H9 (cell line): Measurements from ENCODE around the gene SLC2A4RG. TPM values are rescaled to one million over a fixed set of nuclear protein-coding genes. Genes with fewer than 3 reads are reported as not detected.

Source experiments
- DNase-seq: peaks from one replicate; pipeline ENCODE4 v3.0.0-alpha.2; 2017
- H2AFZ ChIP-seq: one replicate; pipeline ENCODE4 v1.6.1; 2013; ENCODE audit warnings: mild to moderate bottlenecking, low read length, control low read depth, moderate library complexity
- H2AK5ac ChIP-seq: 2 replicates; pipeline ENCODE4 v1.6.1; 2013; ENCODE audit warnings: low read length, control low read depth, mixed read lengths; ENCODE audit not compliant: insufficient read length
- H2BK120ac ChIP-seq: one replicate; pipeline ENCODE4 v1.6.1; 2013; ENCODE audit warnings: low read depth, mild to moderate bottlenecking, low read length, control low read depth, inconsistent platforms; ENCODE audit not compliant: poor library complexity, severe bottlenecking
- H2BK12ac ChIP-seq: 2 replicates; pipeline ENCODE4 v1.6.1; 2013; ENCODE audit warnings: low read length, control low read depth, mixed read lengths, low read depth; ENCODE audit not compliant: insufficient read length
- H2BK15ac ChIP-seq: 2 replicates; pipeline ENCODE4 v1.6.1; 2013; ENCODE audit warnings: low read depth, low read length, control low read depth
- H2BK20ac ChIP-seq: one replicate; pipeline ENCODE4 v1.6.1; 2013; ENCODE audit warnings: low read depth, mild to moderate bottlenecking, low read length, control low read depth, inconsistent platforms; ENCODE audit not compliant: poor library complexity, severe bottlenecking
- H2BK5ac ChIP-seq: 2 replicates; pipeline ENCODE4 v1.6.1; 2013; ENCODE audit warnings: low read length, control low read depth, mixed read lengths; ENCODE audit not compliant: insufficient read length
- H3K14ac ChIP-seq: 2 replicates; pipeline ENCODE4 v1.6.1; 2013; ENCODE audit warnings: low read length, control low read depth; ENCODE audit not compliant: insufficient read depth
- H3K18ac ChIP-seq: 2 replicates; pipeline ENCODE4 v1.6.1; 2013; ENCODE audit warnings: low read depth, mild to moderate bottlenecking, mixed read lengths, low read length, control low read depth; ENCODE audit not compliant: insufficient read length
- H3K23ac ChIP-seq: 2 replicates; pipeline ENCODE4 v1.6.1; 2013; ENCODE audit warnings: low read length, control low read depth, mixed read lengths, low read depth; ENCODE audit not compliant: insufficient read length
- H3K23me2 ChIP-seq: 2 replicates; pipeline ENCODE4 v1.6.1; 2013; ENCODE audit warnings: low read depth, mild to moderate bottlenecking, mixed read lengths, low read length, control low read depth; ENCODE audit not compliant: insufficient read length, poor library complexity, severe bottlenecking
- H3K27ac ChIP-seq: 2 replicates; pipeline ENCODE4 v1.5.1; 2013; ENCODE audit warnings: low read length, control low read depth, mixed read lengths, low read depth; ENCODE audit not compliant: insufficient read length
- H3K27me3 ChIP-seq: 2 replicates; pipeline ENCODE4 v1.6.1; 2013; ENCODE audit warnings: low read length, control low read depth, inconsistent platforms; ENCODE audit not compliant: insufficient read depth
- H3K4ac ChIP-seq: 2 replicates; pipeline ENCODE4 v1.6.1; 2013; ENCODE audit warnings: low read depth, mild to moderate bottlenecking, control low read depth, inconsistent platforms, low read length, moderate library complexity
- H3K4me1 ChIP-seq: 2 replicates; pipeline ENCODE4 v1.6.1; 2013; ENCODE audit warnings: low read length, control low read depth, inconsistent platforms; ENCODE audit not compliant: insufficient read depth
- H3K4me2 ChIP-seq: 2 replicates; pipeline ENCODE4 v1.6.1; 2013; ENCODE audit warnings: low read length, control low read depth, mixed read lengths; ENCODE audit not compliant: insufficient read length, insufficient read depth
- H3K56ac ChIP-seq: 2 replicates; pipeline ENCODE4 v1.6.1; 2013; ENCODE audit warnings: low read depth, mild to moderate bottlenecking, mixed read lengths, low read length, control low read depth; ENCODE audit not compliant: insufficient read length
- H3K79me1 ChIP-seq: 2 replicates; pipeline ENCODE4 v1.6.1; 2013; ENCODE audit warnings: low read depth, mild to moderate bottlenecking, moderate library complexity, low read length, control low read depth, inconsistent platforms; ENCODE audit not compliant: insufficient read depth, poor library complexity, severe bottlenecking
- H3K79me2 ChIP-seq: 2 replicates; pipeline ENCODE4 v1.6.1; 2013; ENCODE audit warnings: low read length, control low read depth, inconsistent platforms; ENCODE audit not compliant: insufficient read depth
- H3K9ac ChIP-seq: 2 replicates; pipeline ENCODE4 v1.6.1; 2013; ENCODE audit warnings: low read length, control low read depth, mixed read lengths; ENCODE audit not compliant: insufficient read length; ENCODE audit errors: extremely low read depth
- H3K9me3 ChIP-seq: one replicate; pipeline ENCODE4 v1.6.1; 2013; ENCODE audit warnings: low read depth, low read length, inconsistent platforms; ENCODE audit not compliant: control insufficient read depth
- H3T11ph ChIP-seq: one replicate; pipeline ENCODE4 v1.6.1; 2013; ENCODE audit warnings: mild to moderate bottlenecking, low read length, control low read depth, inconsistent platforms
- H4K20me1 ChIP-seq: one replicate; pipeline ENCODE4 v1.6.1; 2013; ENCODE audit not compliant: control insufficient read depth, insufficient read length, insufficient read depth
- H4K5ac ChIP-seq: 2 replicates; pipeline ENCODE4 v1.6.1; 2013; ENCODE audit warnings: low read depth, mild to moderate bottlenecking, mixed read lengths, low read length, control low read depth; ENCODE audit not compliant: insufficient read length
- H4K8ac ChIP-seq: replicated peaks from 2 replicates; pipeline ENCODE4 v1.6.1; 2013; ENCODE audit warnings: low read length, control low read depth, mixed read lengths, low read depth; ENCODE audit not compliant: insufficient read length
- H4K91ac ChIP-seq: 2 replicates; pipeline ENCODE4 v1.6.1; 2013; ENCODE audit warnings: low read depth, mild to moderate bottlenecking, moderate library complexity, mixed read lengths, low read length, control low read depth; ENCODE audit not compliant: insufficient read length
- H3K27ac Mint-ChIP-seq, 3 experiments: 2 replicates in 2 of 3; 3 replicates in 1 of 3; pipeline ENCODE4 v1.8.0; 2020 to 2021; ENCODE audit warnings: mixed read lengths in 3 of 3, mild to moderate bottlenecking in 1 of 3, moderate library complexity in 1 of 3
- H3K27me3 Mint-ChIP-seq: 2 replicates; pipeline ENCODE4 v1.8.0; 2021; ENCODE audit warnings: low read depth, mild to moderate bottlenecking, moderate library complexity, mixed read lengths
- H3K36me3 Mint-ChIP-seq, 3 experiments: 2 replicates in 2 of 3; 3 replicates in 1 of 3; pipeline ENCODE4 v1.8.0; 2020 to 2021; ENCODE audit warnings: low read depth in 3 of 3, mixed read lengths in 3 of 3; ENCODE audit not compliant: insufficient read depth in 1 of 3
- H3K4me1 Mint-ChIP-seq, 2 experiments: 2 replicates each; pipeline ENCODE4 v1.8.0; 2020; ENCODE audit warnings: mixed read lengths in 2 of 2
- H3K4me3 Mint-ChIP-seq, 2 experiments: 2 replicates in 1 of 2; 3 replicates in 1 of 2; pipeline ENCODE4 v1.8.0; 2020 to 2021; ENCODE audit warnings: mild to moderate bottlenecking in 2 of 2, mixed read lengths in 2 of 2, moderate library complexity in 1 of 2
- H3K9me3 Mint-ChIP-seq, 2 experiments: 2 replicates in 1 of 2; 3 replicates in 1 of 2; pipeline ENCODE4 v1.8.0; 2020; ENCODE audit warnings: mild to moderate bottlenecking in 2 of 2, mixed read lengths in 2 of 2, moderate library complexity in 1 of 2
- WGBS: extraction: QIAGEN DNeasy Blood & Tissue Kit; methylation state at CpG from one replicate; pipeline ENCODE4 v1.1.7; 2013; ENCODE audit warnings: missing lambda C conversion rate, low lambda C conversion rate, mixed read lengths; ENCODE audit not compliant: insufficient read length; ENCODE audit errors: extremely low coverage; 5-methylcytosine and 5-hydroxymethylcytosine counted together
- total RNA-seq: library from RNA; stranded (reverse); gene quantifications from 2 replicates; pipeline ENCODE4 v1.2.1, GENCODE V29; 2021
- TF ChIP-seq, protein P1 (sequence below): fragments of 200-600 bp; sonication (generic); conservative IDR thresholded peaks from 3 replicates; pipeline ENCODE4 v1.8.0; 2021; ENCODE audit warnings: antibody characterized with exemption, mild to moderate bottlenecking

Gene SLC2A4RG
- total RNA-seq, 1 experiment from 2014 or later: 43.9 TPM

DNA sequence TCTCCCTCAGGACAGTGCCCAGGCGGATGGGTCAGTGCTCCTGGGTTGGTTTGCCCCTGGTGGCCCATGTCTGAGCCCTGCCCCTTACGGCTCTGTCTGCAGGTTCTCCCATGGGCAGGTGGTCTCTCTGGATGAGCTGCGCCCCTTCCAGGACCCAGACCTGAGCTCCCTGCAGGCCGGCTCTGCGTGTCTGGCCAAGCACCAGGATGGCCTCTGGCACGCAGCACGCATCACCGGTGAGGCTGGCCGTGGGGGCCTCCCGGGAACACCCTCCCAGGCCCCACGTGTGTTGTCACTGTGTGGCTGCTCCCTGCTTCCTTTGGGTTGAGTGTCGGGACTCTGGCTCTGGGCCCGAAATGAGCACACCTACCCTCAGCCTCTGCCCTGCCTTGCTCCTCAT lies 6.5 kb upstream of the SLC2A4RG start:
- H2BK20ac ChIP-seq: no peak overlapping the region
- Mint-ChIP-seq H3K4me1 (no peaks in the 10 kb centered on the region), H3K27ac (no peak overlapping the region), H3K36me3 (peaks cover 11 to 36% (median 14%) of the 10 kb centered on the region in 3 experiments; a peak in 6 of 7 replicates), H3K4me3 (no peak overlapping the region), H3K27me3 (no peaks in the 10 kb centered on the region; the same call in 1 of the 2 replicates), H3K9me3 (no peaks in the 10 kb centered on the region)
- no peak overlapping the region for H3K27ac ChIP-seq
- H2BK12ac ChIP-seq: no peak overlapping the region
- DNase-seq: no peak
- H3K14ac ChIP-seq: no peak overlapping the region
- peaks cover 3% of the 10 kb centered on the region for H3K79me1 ChIP-seq
- H3T11ph ChIP-seq: no peak overlapping the region
- WGBS: no CpG with 5 or more reads among the region's 13 CpGs
- no peaks in the 10 kb centered on the region for H3K79me2 ChIP-seq
- no peak overlapping the region for H3K4ac ChIP-seq
- no peak overlapping the region for H2BK120ac ChIP-seq
- no peak overlapping the region for H3K56ac ChIP-seq
- H2AK5ac ChIP-seq: no peak overlapping the region
- H3K27me3 ChIP-seq: no peaks in the 10 kb centered on the region
- H3K18ac ChIP-seq: no peak overlapping the region
- H2BK5ac ChIP-seq: no peak overlapping the region
- no peak overlapping the region for H2BK15ac ChIP-seq
- H3K23ac ChIP-seq: no peak overlapping the region
- no peak overlapping the region for H4K5ac ChIP-seq
- no peak overlapping the region for H4K91ac ChIP-seq
- H4K8ac ChIP-seq: no peak overlapping the region
- H3K4me2 ChIP-seq: no peak overlapping the region
- TF ChIP-seq, protein P1, sequence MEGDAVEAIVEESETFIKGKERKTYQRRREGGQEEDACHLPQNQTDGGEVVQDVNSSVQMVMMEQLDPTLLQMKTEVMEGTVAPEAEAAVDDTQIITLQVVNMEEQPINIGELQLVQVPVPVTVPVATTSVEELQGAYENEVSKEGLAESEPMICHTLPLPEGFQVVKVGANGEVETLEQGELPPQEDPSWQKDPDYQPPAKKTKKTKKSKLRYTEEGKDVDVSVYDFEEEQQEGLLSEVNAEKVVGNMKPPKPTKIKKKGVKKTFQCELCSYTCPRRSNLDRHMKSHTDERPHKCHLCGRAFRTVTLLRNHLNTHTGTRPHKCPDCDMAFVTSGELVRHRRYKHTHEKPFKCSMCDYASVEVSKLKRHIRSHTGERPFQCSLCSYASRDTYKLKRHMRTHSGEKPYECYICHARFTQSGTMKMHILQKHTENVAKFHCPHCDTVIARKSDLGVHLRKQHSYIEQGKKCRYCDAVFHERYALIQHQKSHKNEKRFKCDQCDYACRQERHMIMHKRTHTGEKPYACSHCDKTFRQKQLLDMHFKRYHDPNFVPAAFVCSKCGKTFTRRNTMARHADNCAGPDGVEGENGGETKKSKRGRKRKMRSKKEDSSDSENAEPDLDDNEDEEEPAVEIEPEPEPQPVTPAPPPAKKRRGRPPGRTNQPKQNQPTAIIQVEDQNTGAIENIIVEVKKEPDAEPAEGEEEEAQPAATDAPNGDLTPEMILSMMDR: no peak
- no peaks in the 10 kb centered on the region for H3K4me1 ChIP-seq
- no peak overlapping the region for H3K9ac ChIP-seq
- no peaks in the 10 kb centered on the region for H4K20me1 ChIP-seq
- H3K9me3 ChIP-seq: no peaks in the 10 kb centered on the region
- H3K23me2 ChIP-seq: no peaks in the 10 kb centered on the region
- H2AFZ ChIP-seq: no peak overlapping the region
